GM19467 (cell line): ENCODE measurements around the gene HIC2.
"Not testable (repeated sequence)": the region's sequence is repeated elsewhere in the genome, so short reads cannot be mapped to it uniquely, and the experiment has no call there.

Experiments used
- ATAC-seq: cut with Tn5 transposase; IDR thresholded peaks from one replicate; pipeline ENCODE4 v1.9.1; 2021; ENCODE audit warnings: mild to moderate bottlenecking, moderate library complexity; ENCODE audit not compliant: unreplicated experiment

The HIC2 gene

DNA sequence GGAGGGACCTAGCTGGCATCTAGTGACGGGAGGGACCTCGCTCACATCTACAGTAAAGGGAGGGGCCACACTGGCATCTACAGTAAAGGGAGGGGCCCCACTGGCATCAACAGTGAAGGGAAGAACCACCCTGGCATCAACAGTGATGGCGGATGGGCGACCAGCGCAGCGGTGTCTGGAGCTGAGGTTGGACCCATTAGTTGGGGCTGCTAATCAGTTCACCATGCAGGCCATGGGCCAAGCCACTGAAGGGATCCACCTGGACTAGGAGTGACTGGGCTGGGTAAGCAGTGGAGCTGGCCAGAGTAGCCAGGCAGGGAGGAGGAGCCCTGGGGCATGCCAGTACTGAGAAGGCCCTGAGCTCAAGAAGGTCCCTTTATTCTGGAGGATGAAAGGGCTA, 73.4 kb downstream of the HIC2 start:
- ATAC-seq = not testable (repeated sequence)

DNA sequence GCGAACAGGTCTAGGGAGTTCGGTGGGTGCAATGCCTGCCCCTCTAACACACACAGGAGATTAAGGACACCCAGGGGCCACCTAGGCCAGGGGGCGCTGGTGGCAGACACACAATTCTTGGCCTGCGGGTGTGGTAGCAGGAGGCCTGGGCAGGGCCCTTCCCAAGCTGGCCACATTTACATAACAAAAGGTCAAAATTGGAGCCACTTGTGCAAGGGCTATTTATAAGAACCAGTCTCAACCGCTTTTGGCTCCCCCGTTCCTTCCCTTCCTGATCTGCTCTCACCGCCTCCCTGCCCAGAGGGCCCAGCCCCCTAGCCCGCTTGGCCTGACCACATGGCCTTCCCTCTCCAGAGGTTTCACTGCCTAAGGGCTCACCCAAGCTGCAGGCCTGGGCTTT, 75.1 kb downstream of the HIC2 start:
- not testable (repeated sequence) for ATAC-seq

DNA sequence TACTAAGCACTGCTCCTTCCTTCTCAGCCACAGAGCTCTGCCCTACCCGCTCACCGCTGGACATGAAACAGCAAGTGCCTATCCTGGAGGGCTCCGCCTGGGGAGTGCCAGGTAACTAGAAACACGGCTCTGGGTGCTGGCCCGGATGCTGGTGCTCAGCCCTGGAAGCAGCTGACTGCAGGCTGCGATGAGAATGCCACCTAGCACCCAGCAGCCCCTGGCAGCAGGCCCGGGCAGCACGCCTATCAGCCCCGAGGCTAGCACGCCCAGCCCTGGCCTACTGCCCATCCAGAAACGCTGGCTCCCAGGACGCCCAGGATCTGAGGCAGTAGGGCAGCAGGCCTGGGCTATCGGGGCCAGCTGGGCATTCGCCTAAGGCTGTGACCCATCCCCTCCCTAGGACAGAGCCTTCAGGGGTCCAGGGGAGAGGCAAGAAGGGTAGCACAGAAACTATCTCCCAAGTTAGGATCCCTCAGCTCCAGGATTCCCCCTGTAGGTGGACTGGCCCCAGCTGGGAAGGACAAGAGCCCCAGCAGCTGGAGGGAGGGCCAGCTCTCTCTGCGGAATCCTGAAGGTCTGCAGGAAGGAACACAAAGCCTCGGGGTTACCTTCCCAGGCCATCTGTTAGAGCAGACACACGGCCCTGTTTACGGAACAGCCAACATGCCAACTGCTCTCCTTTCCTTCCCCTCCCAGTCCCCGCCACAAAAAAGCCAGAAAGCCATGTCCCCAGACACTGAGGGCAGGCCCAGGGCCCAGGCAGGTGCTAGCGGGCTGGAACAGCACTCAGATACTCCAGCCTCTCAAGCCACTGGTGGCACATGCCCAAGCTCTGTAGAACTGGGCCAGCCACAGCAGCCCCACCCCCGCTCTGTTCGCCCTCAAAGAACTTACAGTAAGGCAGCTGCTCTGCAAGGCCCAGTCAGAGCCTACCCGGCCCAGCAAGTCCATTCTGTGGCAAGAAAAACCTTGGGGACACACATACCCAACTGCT, 76.9 kb downstream of the HIC2 start:
- not testable (repeated sequence) for ATAC-seq

DNA sequence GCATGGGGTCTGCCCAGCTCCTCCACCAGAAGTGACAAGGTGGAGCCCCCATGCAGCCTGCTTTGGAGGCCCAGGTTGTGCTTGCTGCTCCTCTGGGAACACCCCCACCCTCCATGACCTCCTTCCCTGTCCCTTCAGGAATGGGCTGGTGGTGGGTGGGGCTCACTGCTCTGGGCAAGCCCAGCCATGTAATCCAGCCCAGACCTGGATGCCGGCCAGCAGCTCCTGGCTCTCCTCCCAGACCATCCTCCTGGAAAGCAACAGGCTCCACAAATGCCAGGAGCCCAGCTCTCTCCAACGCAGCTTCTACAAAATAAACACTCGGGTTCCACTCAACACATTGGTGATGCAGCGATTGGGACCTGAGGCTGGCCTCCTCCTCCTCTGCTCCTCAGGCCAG, 80.8 kb downstream of the HIC2 start:
- ATAC-seq = not testable (repeated sequence)

DNA sequence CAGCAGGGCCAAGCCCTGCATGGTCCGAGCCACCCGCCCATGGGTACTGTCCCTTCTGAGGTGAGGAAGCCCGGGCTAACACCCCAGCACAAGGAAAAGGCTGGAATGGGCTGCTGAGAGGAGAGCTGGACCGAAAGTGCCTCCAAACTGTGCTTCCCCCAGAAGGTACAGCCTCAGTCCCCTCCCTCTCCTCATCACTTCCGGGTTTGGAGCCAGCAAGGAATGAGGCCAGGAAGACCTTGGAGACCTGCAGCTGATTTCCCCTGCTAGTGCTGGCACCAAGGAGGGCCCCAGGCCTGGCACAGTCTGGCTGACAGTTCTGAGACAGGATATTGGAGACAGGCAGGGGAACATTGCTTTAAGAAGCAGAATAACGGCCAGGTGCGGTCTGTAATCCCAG, 81.3 kb downstream of the HIC2 start:
- not testable (repeated sequence) for ATAC-seq

DNA sequence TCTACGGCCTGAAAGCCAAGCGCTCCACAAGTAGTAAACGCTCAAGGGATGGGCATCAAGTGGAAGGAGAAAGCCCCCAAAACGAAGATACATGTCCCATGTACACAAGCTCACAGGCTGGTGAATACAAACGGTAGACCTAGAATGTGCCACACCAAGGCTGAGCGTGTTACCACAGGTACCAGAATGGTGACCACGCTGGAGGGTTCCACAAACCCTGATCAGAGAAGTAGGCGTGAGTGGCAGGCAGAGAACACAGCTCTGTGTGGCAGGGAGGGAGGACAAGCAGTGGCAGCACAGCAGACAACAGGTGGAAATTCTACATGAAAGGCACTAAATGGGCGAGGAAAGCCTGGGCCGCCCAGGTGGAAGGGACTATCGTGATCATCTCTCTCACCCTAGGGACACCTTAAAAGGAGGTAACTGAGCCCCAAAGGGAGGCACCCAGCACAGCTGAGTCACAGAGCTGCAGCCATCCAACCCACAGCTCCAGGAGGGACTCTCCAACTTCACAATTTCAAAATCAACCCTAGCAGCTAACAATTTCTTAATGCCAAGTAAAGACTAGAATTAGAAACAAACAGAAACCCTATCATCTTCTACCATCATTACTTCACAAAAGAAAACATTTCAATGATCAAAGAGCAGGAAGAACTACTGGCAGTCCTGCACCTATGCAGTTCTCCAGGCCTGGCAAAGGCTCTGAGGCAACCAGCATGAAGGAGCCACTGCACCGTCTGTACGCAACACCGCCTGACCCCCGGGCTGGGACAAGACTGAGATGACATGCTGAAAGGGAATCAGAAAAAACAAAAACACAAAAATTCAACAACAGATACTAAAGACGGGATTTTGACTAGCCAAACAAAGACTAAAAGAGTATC, 82.7 kb downstream of the HIC2 start:
- not testable (repeated sequence) for ATAC-seq
